DOHH2 (cell line): ENCODE results near the gene HAPLN2.

Experiments
- H3F3A ChIP-seq: fragments of 200-600 bp; sonication (generic), shearing (Covaris generic); 2 replicates; pipeline ENCODE4 v1.6.0; 2016; ENCODE audit warnings: antibody characterized with exemption, mild to moderate bottlenecking; ENCODE audit not compliant: control insufficient read depth, insufficient read depth
- H3K27ac ChIP-seq: fragments of 200-600 bp; sonication (generic); 2 replicates; pipeline ENCODE4 v1.5.1; 2014; ENCODE audit warnings: low read depth, mild to moderate bottlenecking, low read length, moderate library complexity
- H3K27me3 ChIP-seq: fragments of 200-600 bp; sonication (generic); 2 replicates; pipeline ENCODE4 v1.6.1; 2014; ENCODE audit warnings: mild to moderate bottlenecking, low read length, mixed read lengths; ENCODE audit not compliant: control insufficient read depth
- H3K36me3 ChIP-seq: fragments of 200-600 bp; sonication (generic); 2 replicates; pipeline ENCODE4 v1.6.1; 2014; ENCODE audit warnings: mild to moderate bottlenecking, low read length, moderate library complexity, mixed read lengths; ENCODE audit not compliant: control insufficient read depth
- H3K4me1 ChIP-seq: fragments of 200-600 bp; sonication (generic); 2 replicates; pipeline ENCODE4 v1.6.1; 2014; ENCODE audit warnings: mild to moderate bottlenecking, low read length, mixed read lengths; ENCODE audit not compliant: control insufficient read depth
- H3K4me2 ChIP-seq: fragments of 200-600 bp; sonication (generic); 2 replicates; pipeline ENCODE4 v1.6.0; 2014; ENCODE audit warnings: mild to moderate bottlenecking, low read length, moderate library complexity
- H3K4me3 ChIP-seq: fragments of 200-600 bp; sonication (generic); 2 replicates; pipeline ENCODE4 v1.5.1; 2014; ENCODE audit warnings: mild to moderate bottlenecking, low read length, mixed read lengths
- H3K79me2 ChIP-seq: fragments of 200-600 bp; sonication (generic); 2 replicates; pipeline ENCODE4 v1.6.1; 2014; ENCODE audit warnings: mild to moderate bottlenecking, low read length, mixed read lengths; ENCODE audit not compliant: control insufficient read depth
- H3K9me2 ChIP-seq: fragments of 200-600 bp; sonication (generic); replicated peaks from 2 replicates; pipeline ENCODE4 v1.6.1; 2014; ENCODE audit warnings: mild to moderate bottlenecking, low read length, mixed read lengths; ENCODE audit not compliant: control insufficient read depth
- H3K9me3 ChIP-seq: fragments of 200-600 bp; sonication (generic); 2 replicates; pipeline ENCODE4 v1.6.1; 2014; ENCODE audit warnings: antibody characterized with exemption, low read length, mixed read lengths; ENCODE audit not compliant: control insufficient read depth, insufficient read depth
- H4K20me1 ChIP-seq: fragments of 200-600 bp; sonication (generic); 2 replicates; pipeline ENCODE4 v1.6.0; 2014; ENCODE audit warnings: low read depth, mild to moderate bottlenecking, antibody characterized with exemption, low read length, moderate library complexity; ENCODE audit not compliant: control insufficient read depth, insufficient read depth
- CTCF ChIP-seq: fragments of 200-600 bp; sonication (generic); IDR thresholded peaks from one replicate; pipeline ENCODE4 v1.5.1; 2014; ENCODE audit warnings: antibody characterized with exemption, mild to moderate bottlenecking, low read depth, low read length; ENCODE audit not compliant: poor library complexity, severe bottlenecking
- EZH2phosphoT487 ChIP-seq: fragments of 200-600 bp; sonication (generic); IDR thresholded peaks from 2 replicates; pipeline ENCODE4 v1.6.1; 2017; ENCODE audit warnings: borderline replicate concordance, mild to moderate bottlenecking, antibody characterized with exemption, low read length, moderate library complexity, mixed read lengths

The HAPLN2 gene

GRCh38 chr1:156615946-156616345, 3.3 kb upstream of the HAPLN2 start:
- Histone ChIP-seq H3K4me2 (no peak overlapping the region), H3K9me3 (no peaks in the 10 kb centered on the region), H3K36me3 (no peaks in the 10 kb centered on the region), H3F3A (no peaks in the 10 kb centered on the region), H3K27me3 (peaks cover 42% of the 10 kb centered on the region), H3K4me3 (no peak overlapping the region), H4K20me1 (no peaks in the 10 kb centered on the region), H3K79me2 (no peaks in the 10 kb centered on the region), H3K4me1 (no peaks in the 10 kb centered on the region), H3K9me2 (no peaks in the 10 kb centered on the region), H3K27ac (no peak overlapping the region)
- TF ChIP-seq EZH2phosphoT487, result no peak
- no peak for TF ChIP-seq CTCF

GRCh38 chr1:156616463-156616862, 2.8 kb upstream of the HAPLN2 start:
- H3K4me3 ChIP-seq, result no peak overlapping the region
- H3K79me2 ChIP-seq, result no peaks in the 10 kb centered on the region
- H3K4me1 ChIP-seq, result no peaks in the 10 kb centered on the region
- H3F3A ChIP-seq, result no peaks in the 10 kb centered on the region
- no peaks in the 10 kb centered on the region for H3K9me2 ChIP-seq
- TF ChIP-seq EZH2phosphoT487, result no peak
- TF ChIP-seq CTCF, result no peak
- H4K20me1 ChIP-seq, result no peaks in the 10 kb centered on the region
- H3K27me3 ChIP-seq, result peaks cover 42% of the 10 kb centered on the region
- H3K27ac ChIP-seq, result no peak overlapping the region
- H3K9me3 ChIP-seq, result no peaks in the 10 kb centered on the region
- no peaks in the 10 kb centered on the region for H3K36me3 ChIP-seq
- no peak overlapping the region for H3K4me2 ChIP-seq

GRCh38 chr1:156619582-156619955, 354 bp downstream of the HAPLN2 start:
- H4K20me1 ChIP-seq, result no peaks in the 10 kb centered on the region
- no peak overlapping the region for H3K4me3 ChIP-seq
- H3K27me3 ChIP-seq, result peaks cover 54% of the 10 kb centered on the region
- H3K9me2 ChIP-seq, result no peaks in the 10 kb centered on the region
- H3K36me3 ChIP-seq, result no peaks in the 10 kb centered on the region
- no peaks in the 10 kb centered on the region for H3K9me3 ChIP-seq
- no peak overlapping the region for H3K4me2 ChIP-seq
- H3K4me1 ChIP-seq, result peaks cover 5% of the 10 kb centered on the region; the same call in 1 of the 2 replicates
- no peak overlapping the region for H3K27ac ChIP-seq
- H3F3A ChIP-seq, result no peaks in the 10 kb centered on the region
- H3K79me2 ChIP-seq, result no peaks in the 10 kb centered on the region
- no peak for TF ChIP-seq EZH2phosphoT487
- TF ChIP-seq CTCF, result peak; percentile 2
